Gastrocnemius medialis (tissue), 4 donors: Measurements from ENCODE around the gene FAR1.

Experiments used
- CTCF ChIP-seq, 5 experiments: fragments of 450-650 bp in 3 of 5; fragments of 200-600 bp in 2 of 5; sonication (generic) in 2 of 5; IDR thresholded peaks in 4 of 5; conservative IDR thresholded peaks in 1 of 5; 1 replicate in 4 of 5; 2 replicates in 1 of 5; pipeline ENCODE4 v1.5.1; 2016 to 2019; ENCODE audit warnings: antibody characterized with exemption in 5 of 5, mild to moderate bottlenecking in 3 of 5, moderate library complexity in 3 of 5
- POLR2A ChIP-seq, 2 donors: fragments of 450-650 bp; IDR thresholded peaks; one replicate each; pipeline ENCODE4 v1.6.1; 2017; ENCODE audit warnings: antibody characterized with exemption in 2 of 2, mild to moderate bottlenecking in 2 of 2, moderate library complexity in 2 of 2

- TF ChIP-seq POLR2A (IDR thresholded peaks at IDR 0.05) = no peak
- TF ChIP-seq CTCF (IDR thresholded peaks at IDR 0.05 in 4 of 5, conservative IDR thresholded peaks at IDR 0.05 in 1 of 5) = no peak
These were observed 23.3 kb upstream of the FAR1 start for GRCh38 chr11:13644997-13645687.
